ENCODE data around the gene SLC9A9. TPM values are rescaled to one million over a fixed set of nuclear protein-coding genes. Genes with fewer than 3 reads are reported as not detected.

Gene SLC9A9
- total and polyA plus RNA-seq, 9 of the 15 experiments (the other 6 are each of a cell fraction or from before 2014, with no cell fraction given): 0.03 to 0.13 TPM; not detected in 7

DNA sequence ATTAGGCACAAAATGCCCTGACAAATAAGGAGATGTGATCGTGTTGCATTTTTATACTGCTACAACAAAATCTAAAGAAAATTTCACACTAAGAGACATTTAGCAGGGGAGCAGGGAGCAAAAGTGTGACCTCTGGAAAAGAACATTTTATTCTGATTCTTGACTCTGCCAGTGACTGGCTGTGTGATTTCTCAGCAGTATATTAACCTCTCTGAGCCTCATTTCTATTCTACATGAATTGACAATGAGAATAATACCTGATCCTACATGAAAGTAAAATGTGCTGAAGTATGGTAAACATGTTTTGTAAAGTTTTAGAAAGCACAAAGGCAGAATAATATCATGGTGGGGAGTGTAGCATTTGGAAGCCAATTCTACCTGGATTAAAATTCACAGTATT is 273.3 kb downstream of the SLC9A9 start:
- Histone ChIP-seq H3K27me3 (ENCODE audit: control insufficient read depth in 2 of 2, insufficient read depth in 2 of 2, low read length in 2 of 2) (peaks cover 6 to 22% of the 10 kb centered on the region in 2 experiments; a peak in 2 of 5 replicates), H3K9me1 (ENCODE audit: control insufficient read depth, insufficient read depth, low read length) (no peaks in the 10 kb centered on the region), H3K9me3 (replicated peaks; ENCODE audit: control insufficient read depth, insufficient read depth, low read depth, low read length) (no peaks in the 10 kb centered on the region), H3K4me2 (ENCODE audit: insufficient read depth, low read length) (no peak overlapping the region), H4K20me1 (replicated peaks; ENCODE audit: control insufficient read depth, insufficient read depth, low read length) (no peaks in the 10 kb centered on the region), H3K4me1 (replicated peaks in 1 of 2; ENCODE audit: control insufficient read depth in 2 of 2, insufficient read depth in 2 of 2, low read length in 2 of 2) (no peaks in the 10 kb centered on the region), H2AFZ (ENCODE audit: low read depth, low read length) (no peak overlapping the region), H3K27ac (ENCODE audit: extremely low read depth, low read depth, low read length) (no peak overlapping the region), H3K36me3 (ENCODE audit: control insufficient read depth, insufficient read depth, low read length) (no peaks in the 10 kb centered on the region), H3K79me2 (ENCODE audit: control insufficient read depth, insufficient read depth, low read length) (no peaks in the 10 kb centered on the region), H3K9ac (ENCODE audit: insufficient read depth in 1 of 2, low read depth in 2 of 2, low read length in 2 of 2) (no peak overlapping the region), H3K4me3 (no peak overlapping the region)
- CTCF ChIA-PET (ENCODE audit: low intra/inter-chr PET ratio): no interaction called here
- POLR2A ChIA-PET: no interaction called here
- BruUV-seq (replicated peaks): no TSS peak
- no peak for DNase-seq (ENCODE audit: extremely low read depth in 1 of 4, low spot score in 3 of 4)
- 0% methylated on average over 1 of the region's 1 CpG for WGBS (ENCODE audit: insufficient coverage, low coverage, missing lambda C conversion rate)
- intact Hi-C loops (cut with micrococcal nuclease): no loop called here
- peak; percentile 56 for TF ChIP-seq ZFP36 (IDR thresholded peaks at IDR 0.05; ENCODE audit: low read depth, low read length, partially characterized antibody)
- peak; percentile 94 for TF ChIP-seq RBM25 (IDR thresholded peaks at IDR 0.05; ENCODE audit: low read depth, low read length, severe bottlenecking)
- no peak for TF ChIP-seq E2F5 (CRISPR knock-in tag; IDR thresholded peaks at IDR 0.05)
- TF ChIP-seq BCOR (IDR thresholded peaks at IDR 0.05): peak; percentile 59
- no peak for TF ChIP-seq GTF3C2 (IDR thresholded peaks at IDR 0.05; ENCODE audit: borderline replicate concordance, extremely low read depth, insufficient read length)
- no peak for TF ChIP-seq EP400 (IDR thresholded peaks at IDR 0.05)
- TF ChIP-seq CLOCK (CRISPR knock-in tag; IDR thresholded peaks at IDR 0.05; ENCODE audit: borderline replicate concordance): no peak
- TF ChIP-seq PATZ1 (CRISPR knock-in tag; IDR thresholded peaks at IDR 0.05; ENCODE audit: borderline replicate concordance): no peak
- no peak for TF ChIP-seq RHOXF2B (CRISPR knock-in tag; conservative IDR thresholded peaks at IDR 0.05)
- no peak for FAIRE-seq
- no peak for ATAC-seq
- in situ Hi-C loops (cut with MboI): no loop called here
